Hepatocyte (in vitro differentiated cells): ENCODE measurements around the gene SOX6.

Experiments used
- EZH2 ChIP-seq: fragments of 200-600 bp; sonication (generic); IDR thresholded peaks from 2 replicates; pipeline ENCODE4 v1.6.1; 2016; ENCODE audit warnings: antibody characterized with exemption, mild to moderate bottlenecking, borderline replicate concordance
- EZH2phosphoT487 ChIP-seq: fragments of 200-600 bp; sonication (generic); IDR thresholded peaks from one replicate; pipeline ENCODE4 v1.6.1; 2018; ENCODE audit warnings: antibody characterized with exemption, mild to moderate bottlenecking, low read depth, moderate library complexity; ENCODE audit not compliant: unreplicated experiment, severe bottlenecking
- TF ChIP-seq, protein P1 (sequence below): fragments of 200-600 bp; sonication (generic); IDR thresholded peaks from 2 replicates; pipeline ENCODE4 v1.5.1; 2016; ENCODE audit warnings: antibody characterized with exemption, mild to moderate bottlenecking; ENCODE audit not compliant: poor library complexity

DNA sequence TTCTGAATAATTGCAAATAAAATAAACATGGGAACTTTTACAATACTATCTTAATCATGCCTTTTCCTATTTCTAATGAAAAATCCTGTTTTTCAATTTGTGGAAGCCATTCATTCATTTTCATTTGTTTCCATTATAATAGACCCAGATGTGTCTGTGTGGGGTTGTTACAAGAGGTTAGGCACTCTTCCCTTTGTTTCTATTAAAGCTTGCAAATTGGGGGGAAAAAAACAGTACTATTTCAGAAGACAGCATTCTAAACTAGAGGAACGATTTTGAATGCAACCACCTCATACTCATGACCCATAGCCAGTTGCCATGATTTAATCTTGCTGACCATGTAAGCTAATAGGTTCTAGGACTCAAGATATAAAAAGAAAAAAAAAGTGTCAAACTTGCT lies 175.5 kb downstream of the SOX6 start:
- TF ChIP-seq, protein P1, sequence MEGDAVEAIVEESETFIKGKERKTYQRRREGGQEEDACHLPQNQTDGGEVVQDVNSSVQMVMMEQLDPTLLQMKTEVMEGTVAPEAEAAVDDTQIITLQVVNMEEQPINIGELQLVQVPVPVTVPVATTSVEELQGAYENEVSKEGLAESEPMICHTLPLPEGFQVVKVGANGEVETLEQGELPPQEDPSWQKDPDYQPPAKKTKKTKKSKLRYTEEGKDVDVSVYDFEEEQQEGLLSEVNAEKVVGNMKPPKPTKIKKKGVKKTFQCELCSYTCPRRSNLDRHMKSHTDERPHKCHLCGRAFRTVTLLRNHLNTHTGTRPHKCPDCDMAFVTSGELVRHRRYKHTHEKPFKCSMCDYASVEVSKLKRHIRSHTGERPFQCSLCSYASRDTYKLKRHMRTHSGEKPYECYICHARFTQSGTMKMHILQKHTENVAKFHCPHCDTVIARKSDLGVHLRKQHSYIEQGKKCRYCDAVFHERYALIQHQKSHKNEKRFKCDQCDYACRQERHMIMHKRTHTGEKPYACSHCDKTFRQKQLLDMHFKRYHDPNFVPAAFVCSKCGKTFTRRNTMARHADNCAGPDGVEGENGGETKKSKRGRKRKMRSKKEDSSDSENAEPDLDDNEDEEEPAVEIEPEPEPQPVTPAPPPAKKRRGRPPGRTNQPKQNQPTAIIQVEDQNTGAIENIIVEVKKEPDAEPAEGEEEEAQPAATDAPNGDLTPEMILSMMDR = no peak
- TF ChIP-seq EZH2 (no peak), EZH2phosphoT487 (no peak)
